Pancreas (tissue), 10 donors: ENCODE measurements around the gene C5orf63. TPM values are rescaled to one million over a fixed set of nuclear protein-coding genes. Genes with fewer than 3 reads are reported as not detected.

Experiments used
- ATAC-seq, 4 donors: fragments of 200-7000 bp; cut with Tn5 transposase; one replicate each; pipeline versions ENCODE4 v1.8.0 to v1.9.1; 2020; ENCODE audit warnings: mild to moderate bottlenecking in 4 of 4, moderate library complexity in 4 of 4
- DNase-seq, 6 donors: peaks; one replicate each; pipeline ENCODE4 v3.0.0-alpha.2; 2020
- FAIRE-seq: peaks from 2 replicates; lab custom pipeline; 2012; peaks lifted over from hg19 to GRCh38; lab: Jason Lieb, UNC
- H3K27ac ChIP-seq, 4 donors: fragments of 200-600 bp; sonication (generic); 1 replicate in 3 of 4; 2 replicates in 1 of 4; pipeline versions ENCODE4 v1.5.0 to v1.8.0; 2020
- H3K27me3 ChIP-seq, 4 donors: fragments of 200-600 bp; one replicate each; pipeline ENCODE4 v1.8.0; 2021
- H3K36me3 ChIP-seq, 3 donors: fragments of 200-600 bp; sonication (generic) in 1 of 3; one replicate each; pipeline versions ENCODE4 v1.5.0 to v1.8.0; 2020 to 2021
- H3K4me1 ChIP-seq, 3 donors: fragments of 200-600 bp; one replicate each; pipeline ENCODE4 v1.8.0; 2021
- H3K4me3 ChIP-seq, 4 donors: fragments of 200-600 bp; sonication (generic) in 2 of 4; one replicate each; pipeline versions ENCODE4 v1.5.0 to v1.8.0; 2020 to 2021
- H3K9me3 ChIP-seq, 4 donors: fragments of 200-600 bp; one replicate each; pipeline ENCODE4 v1.8.0; 2021
- WGBS, 2 donors: extraction: QIAGEN DNeasy Blood & Tissue Kit; methylation state at CpG; one replicate each; pipeline ENCODE4 v1.1.7; 2013; 5-methylcytosine and 5-hydroxymethylcytosine counted together
- intact Hi-C, 3 donors: fragments of 100-400 bp; cut with DNase I; formaldehyde crosslinking; loops; one replicate each; pipeline versions ENCODE4 v1.11.1 to v1.14.2; 2022
- polyA plus RNA-seq, 2 donors: library from polyadenylated mRNA; stranded (reverse); fragments of 200-250 nt; gene quantifications; one replicate each; pipeline ENCODE4 v1.2.3, GENCODE V29; 2013
- total RNA-seq, 6 donors: library from RNA; stranded (reverse); fragmentation: NEBNext Ultra II Directional in 4 of 6; extraction: Animal tissue kit (Norgen Biotek cat#: 25700) in 4 of 6; gene quantifications; one replicate each; pipeline versions ENCODE4 v1.2.1 to v1.2.4, GENCODE V29; 2021 to 2023
- TF ChIP-seq, protein P1 (sequence below), 4 donors: fragments of 200-600 bp; sonication (generic) in 3 of 4; IDR thresholded peaks; one replicate each; pipeline versions ENCODE4 v1.5.0 to v1.8.0; 2021; ENCODE audit warnings: antibody characterized with exemption in 4 of 4
- donor health status: healthy with polysubstance abuse.
- donor health status: DM: no; HTN: no; CAD: no; lungs with moderate emphysema.
- donor health status: DM: no; HTN: no; CAD: no.
- donor health status: control.
- donor health status: control.
- donor health status: Bipolar disorder and iron deficiency.
- donor health status: DM: yes; HTN: yes; CAD: no.
- donor health status: DM: no; HTN: no; CAD: no.
- donor health status: DM: no; HTN: no; CAD: no.
- donor health status: DM: yes; HTN: yes; CAD: no.

The C5orf63 gene
- total and polyA plus RNA-seq, 8 donors, result 1.6 to 8.8 (median 3.5) TPM

DNA sequence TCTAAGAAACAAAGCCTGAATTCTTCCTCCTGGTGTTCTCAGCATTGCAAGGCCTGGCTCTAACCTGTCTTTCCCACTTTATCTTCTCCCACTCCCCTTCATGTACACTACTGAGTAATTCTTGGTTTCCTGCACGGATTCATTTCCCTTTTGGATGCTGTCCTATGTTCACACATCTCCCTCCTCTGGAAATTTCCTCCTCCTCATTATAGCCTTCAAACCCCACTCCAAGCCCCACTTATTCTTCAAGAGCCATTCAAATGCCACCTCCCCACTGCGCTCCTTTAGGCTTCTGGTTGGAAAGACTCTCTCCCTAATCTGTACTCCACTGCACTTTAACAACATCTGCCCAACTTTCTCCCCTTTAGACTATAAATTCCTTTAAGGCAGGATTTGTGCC, 28.2 kb upstream of the C5orf63 start:
- Histone ChIP-seq H3K27ac (no peak overlapping the region), H3K9me3 (no peaks in the 10 kb centered on the region), H3K4me3 (no peak overlapping the region), H3K27me3 (no peaks in the 10 kb centered on the region), H3K4me1 (no peaks in the 10 kb centered on the region), H3K36me3 (no peaks in the 10 kb centered on the region)
- DNase-seq (no peak), ATAC-seq (no peak), FAIRE-seq (no peak)
- intact Hi-C loops, result no loop called here
- 77 to 79% methylated on average over 2 of the region's 2 CpGs for WGBS, 2 donors
- TF ChIP-seq, protein P1, sequence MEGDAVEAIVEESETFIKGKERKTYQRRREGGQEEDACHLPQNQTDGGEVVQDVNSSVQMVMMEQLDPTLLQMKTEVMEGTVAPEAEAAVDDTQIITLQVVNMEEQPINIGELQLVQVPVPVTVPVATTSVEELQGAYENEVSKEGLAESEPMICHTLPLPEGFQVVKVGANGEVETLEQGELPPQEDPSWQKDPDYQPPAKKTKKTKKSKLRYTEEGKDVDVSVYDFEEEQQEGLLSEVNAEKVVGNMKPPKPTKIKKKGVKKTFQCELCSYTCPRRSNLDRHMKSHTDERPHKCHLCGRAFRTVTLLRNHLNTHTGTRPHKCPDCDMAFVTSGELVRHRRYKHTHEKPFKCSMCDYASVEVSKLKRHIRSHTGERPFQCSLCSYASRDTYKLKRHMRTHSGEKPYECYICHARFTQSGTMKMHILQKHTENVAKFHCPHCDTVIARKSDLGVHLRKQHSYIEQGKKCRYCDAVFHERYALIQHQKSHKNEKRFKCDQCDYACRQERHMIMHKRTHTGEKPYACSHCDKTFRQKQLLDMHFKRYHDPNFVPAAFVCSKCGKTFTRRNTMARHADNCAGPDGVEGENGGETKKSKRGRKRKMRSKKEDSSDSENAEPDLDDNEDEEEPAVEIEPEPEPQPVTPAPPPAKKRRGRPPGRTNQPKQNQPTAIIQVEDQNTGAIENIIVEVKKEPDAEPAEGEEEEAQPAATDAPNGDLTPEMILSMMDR (IDR thresholded peaks at IDR 0.05), result no peak

DNA sequence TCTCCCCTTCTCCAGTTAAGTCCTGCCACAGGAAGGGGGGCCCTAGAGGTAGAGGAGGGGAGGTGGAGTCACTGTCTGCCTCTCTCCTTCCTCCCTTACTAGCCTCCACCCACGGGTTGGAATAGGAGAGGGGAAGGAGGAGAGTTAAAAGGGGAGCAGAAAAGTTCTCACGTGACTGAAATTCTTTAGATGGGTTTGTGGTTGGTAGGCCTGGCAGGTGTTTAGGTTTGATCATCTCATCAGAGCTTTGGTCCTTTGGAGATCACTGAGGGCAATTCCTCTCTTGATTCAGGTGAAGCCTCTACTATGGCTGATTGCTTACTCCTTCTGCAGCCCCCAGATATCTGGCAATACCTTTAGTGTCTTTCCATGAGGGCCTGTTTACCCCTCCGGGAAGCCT, 24.9 kb upstream of the C5orf63 start:
- 52 to 66% methylated on average over 2 to 3 of the region's 3 CpGs for WGBS, 2 donors

DNA sequence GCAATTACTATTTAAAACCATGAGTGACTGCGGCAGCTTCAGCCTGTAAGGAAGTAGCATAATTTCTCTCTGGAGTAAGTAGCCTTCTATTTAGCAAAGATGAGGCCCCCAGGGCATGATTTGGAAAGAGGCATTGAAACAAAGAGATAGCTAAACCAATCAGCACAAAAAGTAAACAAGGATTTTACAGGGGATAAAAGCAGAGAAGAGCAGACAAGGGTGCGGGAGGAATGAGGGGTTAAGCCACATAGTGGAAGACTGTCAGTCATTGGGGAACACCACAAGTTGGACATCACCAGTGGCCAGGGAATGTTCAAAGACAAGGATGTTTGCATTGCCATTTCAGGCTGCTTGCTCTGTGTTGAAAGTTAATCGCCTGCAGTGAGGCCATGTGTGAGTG, 24.0 kb upstream of the C5orf63 start:
- H3K4me3 ChIP-seq, result no peak overlapping the region
- H3K9me3 ChIP-seq, result no peaks in the 10 kb centered on the region
- H3K27me3 ChIP-seq, result no peaks in the 10 kb centered on the region
- no peak for ATAC-seq
- TF ChIP-seq, protein P1 (IDR thresholded peaks at IDR 0.05), result no peak
- DNase-seq, result no peak
- H3K36me3 ChIP-seq, result no peaks in the 10 kb centered on the region
- no peak overlapping the region for H3K27ac ChIP-seq
- intact Hi-C loops, result no loop called here
- FAIRE-seq, result no peak
- no peaks in the 10 kb centered on the region for H3K4me1 ChIP-seq
- WGBS, 2 donors, result 68 to 70% methylated on average over 3 of the region's 3 CpGs

More for the DNA sequence above, 24.9 kb upstream of the C5orf63 start:
- no peak overlapping the region for H3K4me3 ChIP-seq
- no peaks in the 10 kb centered on the region for H3K27me3 ChIP-seq
- no peak overlapping the region for H3K27ac ChIP-seq
- no peak for FAIRE-seq
- DNase-seq, result no peak
- ATAC-seq, result no peak
- TF ChIP-seq, protein P1 (IDR thresholded peaks at IDR 0.05), result no peak
- intact Hi-C loops, result no loop called here
- H3K9me3 ChIP-seq, result no peaks in the 10 kb centered on the region
- no peaks in the 10 kb centered on the region for H3K4me1 ChIP-seq
- no peaks in the 10 kb centered on the region for H3K36me3 ChIP-seq

DNA sequence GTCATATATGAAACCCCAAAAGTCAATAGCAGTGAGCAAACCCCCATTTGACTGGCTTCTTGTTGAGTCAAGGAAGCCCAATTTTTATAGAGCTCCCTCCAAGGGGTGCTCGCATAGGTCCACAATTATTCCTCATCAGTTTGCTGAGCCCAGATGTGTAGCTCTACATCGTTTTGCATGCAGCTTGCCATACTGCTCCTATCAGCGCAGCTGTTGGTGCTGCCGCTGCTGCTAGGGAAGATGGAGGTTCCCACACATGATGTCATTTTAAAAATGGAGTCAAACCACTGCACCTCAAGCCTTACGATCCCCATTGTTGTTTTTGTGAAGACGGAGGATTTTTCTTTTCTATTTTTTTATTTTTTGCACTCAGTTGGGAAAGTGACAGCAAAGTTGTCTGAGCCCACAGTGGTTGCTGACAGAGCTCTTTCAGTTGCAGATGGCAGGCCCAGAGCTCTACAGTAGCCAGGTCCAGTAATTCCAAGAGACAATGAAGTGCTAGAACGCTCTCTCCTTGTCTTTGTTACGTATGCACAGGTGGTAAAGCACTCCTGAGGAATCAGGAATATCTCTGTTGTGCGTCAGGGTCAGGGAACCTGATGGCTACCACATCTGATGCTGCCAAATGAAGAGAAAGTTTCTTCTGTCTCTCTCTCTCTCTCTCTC, 23.2 kb upstream of the C5orf63 start:
- no peak for DNase-seq
- no peaks in the 10 kb centered on the region for H3K9me3 ChIP-seq
- H3K36me3 ChIP-seq, result no peaks in the 10 kb centered on the region
- no peaks in the 10 kb centered on the region for H3K4me1 ChIP-seq
- TF ChIP-seq, protein P1 (IDR thresholded peaks at IDR 0.05), result no peak
- WGBS, 2 donors, result 75 to 84% methylated on average over 9 of the region's 9 CpGs
- H3K27ac ChIP-seq, result no peak overlapping the region
- no peak for FAIRE-seq
- H3K27me3 ChIP-seq, result no peaks in the 10 kb centered on the region
- intact Hi-C loops, result no loop called here
- ATAC-seq, result no peak
- no peak overlapping the region for H3K4me3 ChIP-seq

DNA sequence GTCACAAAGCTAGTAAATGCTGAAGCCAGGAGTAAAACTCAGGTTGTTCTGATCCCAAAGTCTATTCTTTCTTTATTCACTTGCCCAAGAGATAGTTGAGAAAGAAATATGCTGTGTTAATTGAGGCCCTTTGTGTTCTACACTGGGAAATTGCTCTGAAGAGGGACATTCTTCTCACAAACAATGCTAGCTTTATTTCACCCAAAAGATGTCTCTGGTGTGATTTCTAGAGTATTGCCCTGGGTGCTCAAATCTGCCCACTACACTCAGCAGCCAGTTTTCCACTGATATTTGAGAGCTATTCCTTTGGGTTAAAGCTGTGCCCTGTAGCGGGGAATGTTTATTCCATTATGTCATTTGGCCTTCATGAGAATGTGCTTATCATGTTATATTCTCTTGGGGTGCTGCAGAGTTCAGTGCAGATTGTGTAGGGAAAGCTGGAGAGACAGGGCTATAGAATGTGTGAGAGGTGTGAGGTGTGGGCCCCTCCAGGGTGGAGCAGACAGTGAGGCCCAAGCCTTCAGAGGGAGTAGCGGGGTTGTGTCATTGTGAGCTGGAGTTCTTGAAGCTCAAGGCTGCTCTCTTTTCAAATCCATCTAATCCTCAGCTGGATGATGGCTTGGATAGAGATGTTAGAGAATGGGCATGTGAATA, 21.0 kb upstream of the C5orf63 start:
- H3K27me3 ChIP-seq, result no peaks in the 10 kb centered on the region
- no peak for FAIRE-seq
- ATAC-seq, result no peak
- no peaks in the 10 kb centered on the region for H3K4me1 ChIP-seq
- no peak overlapping the region for H3K4me3 ChIP-seq
- DNase-seq, result no peak
- no peaks in the 10 kb centered on the region for H3K36me3 ChIP-seq
- intact Hi-C loops, result no loop called here
- no peak overlapping the region for H3K27ac ChIP-seq
- no peaks in the 10 kb centered on the region for H3K9me3 ChIP-seq
- TF ChIP-seq, protein P1 (IDR thresholded peaks at IDR 0.05), result no peak
- 98% methylated on average over 2 of the region's 2 CpGs for WGBS, 2 donors
